Muscle of arm (tissue), 12 donors: ENCODE results near the gene PPP1R16B. TPM values are rescaled to one million over a fixed set of nuclear protein-coding genes. Genes with fewer than 3 reads are reported as not detected.
"Not testable (repeated sequence)": the region's sequence is repeated elsewhere in the genome, so short reads cannot be mapped to it uniquely, and the experiment has no call there.

Experiments
- DNase-seq: peaks from one replicate; pipeline ENCODE4 v3.0.0-alpha.2; 2013
- polyA plus RNA-seq, 12 donors: library from polyadenylated mRNA; unstranded; fragments of 120-200 nt; gene quantifications; one replicate each; pipeline ENCODE4 v1.2.1, GENCODE V29; 2013; ENCODE audit not compliant: insufficient read length in 12 of 12

The PPP1R16B gene
- polyA plus RNA-seq, 12 donors, result 3.6 to 6.6 (median 5.0) TPM; not detected in 1

DNA sequence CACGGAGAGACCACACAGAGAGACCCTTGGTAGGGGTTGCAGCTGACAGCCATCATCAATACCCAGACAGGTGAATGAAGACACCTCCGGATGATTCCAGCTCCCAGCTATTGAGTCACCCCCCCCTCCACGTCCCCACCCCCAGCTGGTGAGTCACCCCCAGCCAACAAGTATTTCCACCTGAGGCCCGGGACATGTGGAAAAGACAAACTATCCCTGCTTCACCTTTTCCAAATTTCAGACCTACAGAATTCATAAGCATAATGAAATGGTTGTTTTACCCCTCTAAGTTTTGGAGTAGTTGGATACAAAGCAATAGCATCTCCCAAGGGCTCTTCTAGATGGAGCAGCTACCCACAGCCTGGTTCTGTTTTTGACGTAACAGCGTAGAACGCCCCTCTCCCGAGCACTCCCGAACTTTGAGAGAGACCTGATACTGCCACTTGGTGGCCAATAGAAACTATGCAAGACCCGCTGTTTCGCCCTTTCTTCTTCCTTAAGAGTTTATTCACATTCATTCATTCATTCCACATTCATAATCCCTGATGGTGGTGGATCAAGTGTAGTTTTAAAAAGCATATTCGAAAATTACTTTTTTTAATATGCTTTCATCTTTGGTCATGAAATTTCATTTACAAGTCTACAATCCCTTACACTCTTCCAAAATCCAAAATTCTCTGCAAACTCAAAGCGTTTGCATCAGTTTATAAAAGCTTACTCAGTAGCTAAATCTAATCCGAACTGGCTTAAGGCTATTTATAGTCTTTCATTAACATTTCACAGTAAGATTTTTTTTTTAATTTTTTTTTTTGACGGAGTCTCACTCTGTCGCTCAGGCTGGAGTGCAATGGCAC lies 15.1 kb upstream of the PPP1R16B start:
- no peak for DNase-seq

GRCh38 chr20:38791291-38791690 lies 14.2 kb upstream of the PPP1R16B start:
- no peak for DNase-seq

DNA sequence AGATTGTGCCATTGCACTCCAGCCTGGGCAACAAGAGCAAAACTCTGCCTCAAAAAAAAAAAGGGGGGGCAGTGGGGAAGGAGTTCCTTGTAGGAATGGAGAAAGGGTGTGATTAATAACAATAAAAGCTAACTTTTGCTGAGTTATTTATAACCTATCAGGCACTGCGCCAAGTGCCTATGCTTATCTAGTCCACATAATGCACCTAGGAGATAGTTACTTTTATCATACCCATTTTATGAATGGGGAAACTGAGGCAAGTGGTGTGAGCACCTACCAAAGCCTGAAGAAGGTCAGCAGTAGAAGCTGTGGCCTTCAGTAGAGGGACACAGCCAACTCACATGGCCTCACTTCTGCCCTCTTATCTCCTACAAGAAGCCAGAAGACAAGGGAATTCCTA lies 13.6 kb upstream of the PPP1R16B start:
- no peak for DNase-seq

- not testable (repeated sequence) for DNase-seq
Measured at GRCh38 chr20:38794057-38794456, 11.4 kb upstream of the PPP1R16B start.

DNA sequence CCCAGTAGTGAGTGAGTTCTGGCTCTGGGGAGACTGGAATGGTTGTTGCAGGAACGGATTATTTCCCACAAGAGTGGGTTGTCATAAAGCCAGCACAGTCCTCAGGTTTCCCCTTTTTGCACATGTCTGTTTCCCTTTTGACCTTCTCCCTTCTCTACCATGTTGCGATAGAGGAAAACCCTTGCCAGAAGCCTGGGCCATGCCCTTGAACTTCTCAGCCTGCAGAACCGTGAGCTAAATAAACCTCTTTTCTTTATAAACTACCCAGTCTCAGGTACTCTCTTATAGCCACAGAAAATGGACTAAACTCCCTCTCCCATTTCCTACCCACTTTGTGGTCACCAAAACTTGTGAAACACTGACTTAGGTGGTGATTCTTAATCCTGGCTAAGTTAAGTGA lies 7.2 kb upstream of the PPP1R16B start:
- DNase-seq, result no peak

DNA sequence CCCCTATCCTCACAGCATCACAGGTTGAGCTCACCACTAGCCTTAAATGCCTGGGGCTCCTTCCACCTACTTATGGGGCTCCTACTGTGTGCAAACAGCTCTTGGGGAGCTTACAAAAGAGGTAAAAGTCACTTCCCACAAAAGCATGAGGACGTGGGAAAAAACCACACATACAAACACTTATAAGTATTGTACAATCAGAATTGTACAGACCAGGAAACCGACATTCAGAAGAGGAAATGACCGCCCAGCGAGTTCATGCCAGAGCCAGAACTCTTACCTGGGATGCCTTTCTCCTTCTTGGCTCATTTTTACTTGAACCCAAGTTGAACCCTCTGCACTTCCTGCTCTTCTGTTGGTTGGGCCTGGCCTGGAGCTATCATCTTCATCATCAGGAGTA lies 6.3 kb upstream of the PPP1R16B start:
- no peak for DNase-seq

GRCh38 chr20:38800882-38801281 lies 4.6 kb upstream of the PPP1R16B start:
- DNase-seq, result no peak

DNA sequence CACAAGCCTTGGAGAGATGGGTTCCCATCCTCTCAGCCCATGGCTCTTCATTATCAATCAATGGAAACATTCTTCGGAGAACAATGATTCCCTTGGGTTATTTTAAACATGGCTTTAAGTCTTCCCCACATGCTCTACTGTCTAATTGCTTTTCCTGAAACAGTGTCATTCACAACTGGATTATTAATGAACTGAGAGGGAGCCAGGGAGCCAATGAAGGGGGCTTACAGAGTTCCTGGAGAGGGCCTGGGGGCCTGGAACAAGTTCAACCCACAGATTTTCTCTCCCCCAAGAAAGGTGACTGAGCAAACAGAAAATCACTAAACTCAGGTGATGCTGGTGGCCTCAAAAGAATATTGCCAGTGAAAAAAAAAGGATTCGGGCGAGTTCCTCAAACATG lies 1.3 kb upstream of the PPP1R16B start:
- no peak for DNase-seq

- no peak for DNase-seq
Measured at GRCh38 chr20:38804682-38805501, 605 bp upstream of the PPP1R16B start.

GRCh38 chr20:38805958-38806854 lies 709 bp downstream of the PPP1R16B start:
- no peak for DNase-seq

DNA sequence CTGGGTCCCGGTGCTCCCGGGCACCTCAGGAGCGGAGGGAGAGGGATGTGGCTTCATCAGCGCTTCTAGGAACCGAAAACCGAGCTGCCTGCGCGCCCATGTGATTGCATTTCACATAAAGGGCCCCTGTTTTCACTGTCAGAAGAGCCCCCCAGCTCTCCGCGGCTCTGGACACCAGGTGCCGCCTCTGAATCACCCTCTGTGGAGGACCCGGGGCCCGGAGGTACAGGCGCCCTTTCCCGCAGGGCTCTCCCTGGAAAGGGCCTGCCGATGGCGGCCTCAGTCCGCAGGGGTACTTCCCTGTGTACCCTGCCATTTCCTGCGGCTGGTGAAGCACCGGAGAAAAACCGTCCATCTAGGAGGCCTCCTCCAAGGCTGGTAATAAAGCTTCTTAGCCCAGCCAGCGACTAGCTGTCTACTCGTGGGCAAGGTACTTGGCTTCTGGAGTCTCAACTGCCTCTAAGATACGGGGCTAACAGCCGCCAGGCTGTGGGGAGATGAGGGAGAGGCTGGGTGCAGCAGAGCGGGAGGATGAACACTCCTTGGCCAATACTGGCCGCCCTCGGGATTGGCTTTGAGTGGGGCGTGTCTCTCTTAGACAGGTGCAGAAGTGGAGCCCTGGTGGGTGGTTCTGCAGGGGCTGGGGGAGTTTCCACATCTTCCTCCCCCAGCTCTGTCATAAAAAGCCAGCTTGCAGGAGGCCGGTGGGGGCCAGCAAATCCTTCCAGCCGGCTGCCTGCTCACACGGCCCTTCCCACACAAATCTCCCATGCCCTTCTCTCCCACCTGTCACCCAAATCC lies 1.6 kb downstream of the PPP1R16B start:
- no peak for DNase-seq

DNA sequence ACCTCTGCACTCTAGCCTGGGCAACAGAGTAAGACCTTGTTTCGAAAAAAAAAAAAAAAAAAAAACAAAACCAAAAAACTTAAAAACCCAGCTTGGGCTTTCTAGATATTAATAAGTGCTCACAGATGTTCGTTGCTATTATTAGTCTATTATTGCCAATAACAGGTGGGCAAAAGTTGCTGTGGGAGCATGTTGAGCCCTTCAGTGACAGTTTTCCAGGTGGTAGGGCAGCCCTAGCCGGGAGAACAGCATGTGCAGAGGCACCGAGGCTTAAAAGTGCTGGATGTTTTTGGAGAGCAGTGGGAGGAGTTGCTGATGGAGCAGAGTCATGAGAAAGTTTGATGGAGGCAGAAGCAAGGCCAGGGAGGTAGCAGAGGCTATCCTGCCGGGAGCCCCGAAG lies 4.4 kb downstream of the PPP1R16B start:
- no peak for DNase-seq

DNA sequence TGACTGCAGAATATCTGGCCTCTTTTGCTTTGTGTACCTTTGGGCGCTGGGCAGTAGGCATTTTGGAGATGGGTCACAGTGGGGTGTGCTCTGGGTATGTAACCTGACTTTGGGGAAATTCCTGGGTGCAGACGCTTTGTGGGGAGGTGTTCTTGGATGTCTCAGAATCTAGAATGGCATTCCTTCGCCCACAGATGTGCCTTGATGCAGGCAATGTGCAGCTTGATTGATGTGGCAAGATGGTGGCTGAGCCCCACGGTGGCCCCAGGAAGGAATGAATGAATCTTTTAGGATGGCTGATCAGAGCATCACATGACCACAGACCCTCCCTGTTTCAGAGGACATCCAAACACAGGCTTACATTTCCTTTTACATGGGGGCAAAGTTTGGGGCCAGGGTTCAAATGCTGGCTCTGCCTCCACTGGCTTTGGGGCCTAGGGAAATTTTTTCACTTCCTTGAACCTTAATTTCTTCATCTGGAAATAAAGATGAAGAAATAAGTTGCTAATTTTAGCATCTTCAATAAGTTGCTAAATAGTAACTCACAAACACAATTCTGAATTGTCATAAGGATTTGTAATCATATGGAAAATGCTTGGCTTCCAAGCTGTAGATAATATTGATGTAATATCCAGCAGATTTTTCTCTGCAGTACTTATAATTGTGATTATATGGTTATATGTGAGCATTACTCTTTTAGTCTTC lies 5.6 kb downstream of the PPP1R16B start:
- no peak for DNase-seq

DNA sequence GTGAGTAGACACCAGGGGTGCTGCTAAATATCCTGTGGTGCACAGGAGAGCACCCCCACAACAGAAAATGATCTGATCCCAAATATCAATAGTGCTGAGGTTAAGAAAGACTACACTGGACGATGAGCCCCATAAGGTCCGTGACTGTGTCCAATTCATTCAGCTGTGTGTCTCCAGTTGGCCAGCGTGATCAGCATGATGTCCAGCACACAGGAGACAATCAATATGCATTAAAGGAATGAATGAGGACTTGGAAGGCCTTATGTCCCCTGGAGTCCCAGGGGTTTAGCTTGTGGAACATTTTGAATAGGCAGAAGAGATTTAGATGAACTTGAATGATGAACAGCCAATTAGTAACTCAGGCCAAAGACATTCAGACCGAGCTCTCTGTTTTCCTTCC lies 6.3 kb downstream of the PPP1R16B start:
- DNase-seq, result no peak

DNA sequence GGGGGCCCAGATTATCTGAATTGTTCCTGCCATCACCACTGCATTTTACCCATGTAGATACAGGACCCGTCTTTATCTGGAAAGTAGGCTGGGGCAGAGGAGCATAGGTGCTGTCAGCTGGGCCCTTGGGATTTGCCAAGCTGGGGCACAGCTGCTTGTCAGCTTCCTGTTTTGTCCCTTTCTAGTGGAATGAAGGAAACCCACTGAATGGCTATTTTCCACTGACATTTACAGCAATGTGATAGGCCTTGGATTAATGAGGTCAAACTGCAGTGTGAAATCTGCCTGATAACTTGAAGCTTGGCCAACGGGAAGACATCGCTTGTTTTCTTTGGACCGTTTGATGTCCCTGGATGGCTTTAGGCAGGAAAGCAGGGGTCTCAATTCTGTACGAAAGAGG lies 6.7 kb downstream of the PPP1R16B start:
- DNase-seq, result no peak

DNA sequence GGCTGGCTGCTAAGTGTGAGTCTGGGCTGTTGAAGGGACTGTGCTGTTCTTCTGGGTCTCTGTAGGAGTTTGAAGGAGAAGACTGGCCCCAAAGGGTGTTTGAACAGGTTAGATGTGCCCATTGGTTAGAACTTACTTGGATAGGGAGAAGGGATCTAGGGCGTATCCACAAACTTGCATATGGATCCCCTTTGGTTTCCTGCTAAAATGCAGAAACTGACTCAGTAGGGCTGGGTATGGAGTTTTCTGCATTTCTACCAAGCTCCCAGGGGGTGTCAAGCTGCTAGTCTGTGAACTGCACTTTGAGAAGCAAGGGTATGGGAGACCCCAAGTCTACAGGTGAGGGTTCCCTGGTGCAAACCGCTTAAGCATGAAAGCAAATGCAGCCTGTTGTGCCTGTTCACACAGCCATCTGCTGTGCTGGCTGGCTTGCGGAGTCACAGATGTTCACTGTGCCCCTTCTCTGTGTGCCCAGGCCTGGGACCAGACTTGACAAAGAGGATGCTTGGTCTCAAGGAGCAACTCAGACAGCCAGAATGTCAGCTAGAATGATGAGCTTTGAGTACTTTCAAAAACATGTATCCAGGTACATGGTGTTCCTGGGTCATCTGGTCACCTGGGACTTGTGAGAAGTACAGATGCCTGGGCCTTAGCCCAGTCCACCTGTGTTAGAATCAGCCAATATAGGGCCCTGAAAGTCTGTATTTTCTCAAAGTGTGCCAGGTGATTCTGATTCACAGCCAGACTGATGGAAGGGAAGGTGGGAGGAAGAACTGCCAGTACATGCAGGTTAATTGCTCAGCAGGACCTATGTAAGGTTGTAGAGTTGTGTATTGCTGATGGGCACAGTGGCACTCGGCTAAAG lies 7.4 kb downstream of the PPP1R16B start:
- no peak for DNase-seq

GRCh38 chr20:38813574-38813962 lies 8.1 kb downstream of the PPP1R16B start:
- not testable (repeated sequence) for DNase-seq

DNA sequence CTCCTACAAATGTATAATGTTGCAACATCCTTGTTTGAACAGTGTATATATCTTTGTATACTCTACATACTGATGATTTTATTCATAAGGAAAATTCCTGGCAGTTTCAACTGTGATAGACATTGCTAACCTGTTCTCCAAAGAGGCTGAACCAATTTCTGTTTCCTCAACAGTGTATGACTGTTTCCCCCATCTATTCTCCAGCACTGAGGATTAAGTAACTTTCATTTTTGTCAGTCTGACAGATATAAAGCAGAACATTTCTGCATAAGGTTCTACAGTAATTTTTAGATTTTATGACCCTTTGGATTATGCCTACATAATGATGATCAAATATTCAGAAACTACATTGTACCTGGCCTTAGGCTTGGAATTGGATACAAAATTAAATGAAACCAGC lies 9.9 kb downstream of the PPP1R16B start:
- no peak for DNase-seq
